Measurements from ENCODE around the gene OPN1LW. TPM values are rescaled to one million over a fixed set of nuclear protein-coding genes. Genes with fewer than 3 reads are reported as not detected.

The OPN1LW gene
- total and polyA plus RNA-seq, 2 of the 8 experiments (the other 6 are each of a cell fraction or from before 2014, with no cell fraction given): not detected

- Histone ChIP-seq H3K27ac (ENCODE audit: low read depth, low read length) (no peak overlapping the region), H4K20me1 (replicated peaks in 1 of 2; ENCODE audit: control insufficient read depth in 1 of 2, insufficient read depth in 2 of 2, low read length in 2 of 2) (no peaks in the 10 kb centered on the region), H3K14ac (ENCODE audit: insufficient read length) (no peak overlapping the region), H2BK120ac (replicated peaks; ENCODE audit: low read depth, low read length) (no peak overlapping the region), H3K4me2 (ENCODE audit: insufficient read depth in 1 of 2, low read depth in 2 of 2, low read length in 2 of 2) (no peak overlapping the region), H2AK5ac (ENCODE audit: low read depth, low read length) (no peak overlapping the region), H3K23ac (ENCODE audit: insufficient read length) (no peak overlapping the region), H3K9me3 (ENCODE audit: insufficient read depth in 2 of 2, low read depth in 1 of 2, low read length in 1 of 2) (no peaks in the 10 kb centered on the region), H2BK15ac (ENCODE audit: low read length) (no peak overlapping the region), H3K4me3 (ENCODE audit: extremely low read depth in 1 of 4, insufficient read depth in 2 of 4, low read depth in 3 of 4, low read length in 4 of 4) (no peak overlapping the region), H2BK20ac (ENCODE audit: low read length) (no peak overlapping the region), H2AFZ (ENCODE audit: low read length) (no peak overlapping the region), H3K4me1 (replicated peaks in 1 of 4; ENCODE audit: control insufficient read depth in 3 of 4, insufficient read depth in 4 of 4, low read length in 3 of 4) (peaks cover 0 to 4% (median 0%) of the 10 kb centered on the region in 4 experiments; a peak in 1 of 7 replicates), H3K4ac (replicated peaks; ENCODE audit: insufficient read length, low read depth, low read length) (no peak overlapping the region), H3K18ac (ENCODE audit: extremely low read depth, low read length) (no peak overlapping the region), H3K79me2 (ENCODE audit: control insufficient read depth in 1 of 2, insufficient read depth in 2 of 2, low read length in 2 of 2) (no peaks in the 10 kb centered on the region), H3K9ac (replicated peaks in 1 of 4; ENCODE audit: extremely low read depth in 1 of 4, low read depth in 3 of 4, low read length in 3 of 4) (no peak overlapping the region), H4K5ac (ENCODE audit: insufficient read length, low read depth, low read length) (no peak overlapping the region), H2BK12ac (ENCODE audit: low read depth, low read length) (no peak overlapping the region), H2BK5ac (ENCODE audit: low read depth, low read length) (no peak overlapping the region), H4K91ac (replicated peaks; ENCODE audit: insufficient read length, low read length) (no peak overlapping the region), H4K8ac (ENCODE audit: extremely low read depth, insufficient read depth, low read length) (no peak overlapping the region), H3K23me2 (ENCODE audit: low read depth, low read length) (no peaks in the 10 kb centered on the region), H3K36me3 (ENCODE audit: control insufficient read depth in 2 of 4, insufficient read depth in 4 of 4, low read length in 3 of 4) (no peaks in the 10 kb centered on the region), H3K56ac (replicated peaks; ENCODE audit: insufficient read length, low read depth, low read length) (no peak overlapping the region), H3K27me3 (replicated peaks in 1 of 4; ENCODE audit: control insufficient read depth in 3 of 4, extremely low read depth in 1 of 4, insufficient read depth in 3 of 4, low read length in 3 of 4) (no peaks in the 10 kb centered on the region), H3K79me1 (ENCODE audit: low read depth, low read length) (no peaks in the 10 kb centered on the region)
- FAIRE-seq: no peak
- ChIA-PET CTCF (ENCODE audit: partially characterized antibody) (interaction anchor here (1.0 kb wide), 1 partner anchor 63 kb away, joined by 4 read pairs; no protein-coding TSS in a partner anchor), POLR2A (ENCODE audit: partially characterized antibody) (interaction anchor here (0.6 kb wide), 1 partner anchor 368 kb away, joined by 3 read pairs; no protein-coding TSS in a partner anchor)
- no peak for DNase-seq (ENCODE audit: low read depth in 1 of 2, low spot score in 2 of 2)
- TF ChIP-seq POLR2AphosphoS5 (IDR thresholded peaks at IDR 0.05; ENCODE audit: low read depth, low read length) (no peak), RBBP5 (IDR thresholded peaks at IDR 0.05; ENCODE audit: borderline replicate concordance, low read depth, low read length) (no peak), CREB1 (IDR thresholded peaks at IDR 0.05) (no peak), CHD1 (IDR thresholded peaks at IDR 0.05; ENCODE audit: low read depth, low read length) (no peak)
- WGBS, 2 experiments (ENCODE audit: extremely low coverage in 1 of 2, insufficient coverage in 1 of 2, insufficient read length in 1 of 2, insufficient replicate concordance in 2 of 2, low coverage in 1 of 2, low lambda C conversion rate in 2 of 2, missing lambda C conversion rate in 1 of 2): 100% methylated on average over 7 of the region's 10 CpGs; no CpG with 5 or more reads in 1 of the 2 experiments
Measured at GRCh38 chrX:154115071-154115470, 29.0 kb upstream of the OPN1LW start.

Data from H1 (cell line).